OCI-LY1 (cell line): Measurements from ENCODE around the gene PTPN14.

Experiments used
- H2AFZ ChIP-seq: fragments of 200-600 bp; sonication (generic), shearing (Covaris generic); 2 replicates; pipeline ENCODE4 v1.6.0; 2014; ENCODE audit warnings: antibody characterized with exemption, mild to moderate bottlenecking, low read length
- H3F3A ChIP-seq: fragments of 200-600 bp; sonication (generic), shearing (Covaris generic); 2 replicates; pipeline ENCODE4 v1.6.0; 2014; ENCODE audit warnings: mild to moderate bottlenecking, antibody characterized with exemption, low read length, moderate library complexity; ENCODE audit not compliant: insufficient read depth
- H3K27ac ChIP-seq: fragments of 200-600 bp; sonication (generic); 2 replicates; pipeline ENCODE4 v1.5.1; 2014; ENCODE audit warnings: low read length, mixed run types, mild to moderate bottlenecking, low read depth; ENCODE audit not compliant: poor library complexity, severe bottlenecking
- H3K27me3 ChIP-seq: fragments of 200-600 bp; sonication (generic); 2 replicates; pipeline ENCODE4 v1.6.0; 2014; ENCODE audit warnings: antibody characterized with exemption, mild to moderate bottlenecking, low read length, moderate library complexity; ENCODE audit not compliant: insufficient read depth
- H3K36me3 ChIP-seq: fragments of 200-600 bp; sonication (generic); 2 replicates; pipeline ENCODE4 v1.6.1; 2014; ENCODE audit warnings: mild to moderate bottlenecking, antibody characterized with exemption, low read length, moderate library complexity, mixed read lengths; ENCODE audit not compliant: insufficient read depth
- H3K4me1 ChIP-seq: fragments of 200-600 bp; sonication (generic); 2 replicates; pipeline ENCODE4 v1.5.1; 2014; ENCODE audit warnings: mild to moderate bottlenecking, low read length, moderate library complexity; ENCODE audit not compliant: insufficient read depth, severe bottlenecking
- H3K4me2 ChIP-seq: fragments of 200-600 bp; sonication (generic), shearing (Covaris generic); 2 replicates; pipeline ENCODE4 v1.6.1; 2014; ENCODE audit warnings: low read length
- H3K4me3 ChIP-seq: fragments of 200-600 bp; sonication (generic); 2 replicates; pipeline ENCODE4 v1.5.1; 2014; ENCODE audit warnings: low read length, low read depth, mild to moderate bottlenecking, mixed read lengths; ENCODE audit not compliant: poor library complexity, severe bottlenecking
- H3K79me2 ChIP-seq: fragments of 200-600 bp; shearing (Covaris generic); 2 replicates; pipeline ENCODE4 v1.6.1; 2016; ENCODE audit warnings: mixed run types, low read length, mixed read lengths; ENCODE audit not compliant: insufficient read depth
- H3K9ac ChIP-seq: fragments of 200-600 bp; sonication (generic), shearing (Covaris generic); 2 replicates; pipeline ENCODE4 v1.6.1; 2014; ENCODE audit warnings: mild to moderate bottlenecking, low read length, mixed read lengths
- H3K9me2 ChIP-seq: fragments of 200-600 bp; sonication (generic), shearing (Covaris generic); 2 replicates; pipeline ENCODE4 v1.6.1; 2014; ENCODE audit warnings: low read depth, mild to moderate bottlenecking, low read length, mixed read lengths
- H3K9me3 ChIP-seq: fragments of 200-600 bp; shearing (Covaris generic); 2 replicates; pipeline ENCODE4 v1.6.1; 2014; ENCODE audit warnings: low read length, mixed read lengths
- H4K20me1 ChIP-seq: fragments of 200-600 bp; sonication (generic), shearing (Covaris generic); 2 replicates; pipeline ENCODE4 v1.6.0; 2016; ENCODE audit warnings: mild to moderate bottlenecking, low read length; ENCODE audit not compliant: insufficient read depth
- EZH2 ChIP-seq: fragments of 200-600 bp; sonication (generic), shearing (Covaris generic); IDR thresholded peaks from 2 replicates; pipeline ENCODE4 v1.8.0; 2017; ENCODE audit warnings: borderline replicate concordance, mixed run types, mild to moderate bottlenecking, antibody characterized with exemption, low read length, moderate library complexity, mixed read lengths
- TF ChIP-seq, protein P1 (sequence below): fragments of 200-600 bp; sonication (generic), shearing (Covaris generic); IDR thresholded peaks from 2 replicates; pipeline ENCODE4 v1.5.1; 2017; ENCODE audit warnings: mild to moderate bottlenecking, antibody characterized with exemption, low read length, moderate library complexity, mixed read lengths

Gene PTPN14

GRCh38 chr1:214318956-214319736, 232.3 kb downstream of the PTPN14 start:
- H3K4me2 ChIP-seq: no peak overlapping the region
- TF ChIP-seq, protein P1, sequence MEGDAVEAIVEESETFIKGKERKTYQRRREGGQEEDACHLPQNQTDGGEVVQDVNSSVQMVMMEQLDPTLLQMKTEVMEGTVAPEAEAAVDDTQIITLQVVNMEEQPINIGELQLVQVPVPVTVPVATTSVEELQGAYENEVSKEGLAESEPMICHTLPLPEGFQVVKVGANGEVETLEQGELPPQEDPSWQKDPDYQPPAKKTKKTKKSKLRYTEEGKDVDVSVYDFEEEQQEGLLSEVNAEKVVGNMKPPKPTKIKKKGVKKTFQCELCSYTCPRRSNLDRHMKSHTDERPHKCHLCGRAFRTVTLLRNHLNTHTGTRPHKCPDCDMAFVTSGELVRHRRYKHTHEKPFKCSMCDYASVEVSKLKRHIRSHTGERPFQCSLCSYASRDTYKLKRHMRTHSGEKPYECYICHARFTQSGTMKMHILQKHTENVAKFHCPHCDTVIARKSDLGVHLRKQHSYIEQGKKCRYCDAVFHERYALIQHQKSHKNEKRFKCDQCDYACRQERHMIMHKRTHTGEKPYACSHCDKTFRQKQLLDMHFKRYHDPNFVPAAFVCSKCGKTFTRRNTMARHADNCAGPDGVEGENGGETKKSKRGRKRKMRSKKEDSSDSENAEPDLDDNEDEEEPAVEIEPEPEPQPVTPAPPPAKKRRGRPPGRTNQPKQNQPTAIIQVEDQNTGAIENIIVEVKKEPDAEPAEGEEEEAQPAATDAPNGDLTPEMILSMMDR: no peak
- no peak for TF ChIP-seq EZH2

GRCh38 chr1:214318356-214318755, 233.0 kb downstream of the PTPN14 start:
- H3K4me2 ChIP-seq: no peak overlapping the region
- TF ChIP-seq, protein P1: no peak
- no peak for TF ChIP-seq EZH2
- H3K4me3 ChIP-seq: no peak overlapping the region

More at GRCh38 chr1:214318956-214319736, 232.3 kb downstream of the PTPN14 start:
- Histone ChIP-seq H3K27me3 (no peaks in the 10 kb centered on the region), H3K4me1 (no peaks in the 10 kb centered on the region), H3K9me2 (no peaks in the 10 kb centered on the region), H3K79me2 (no peaks in the 10 kb centered on the region), H3K9me3 (no peaks in the 10 kb centered on the region), H3K9ac (no peak overlapping the region), H3F3A (no peaks in the 10 kb centered on the region), H3K4me3 (no peak overlapping the region), H2AFZ (no peak overlapping the region), H3K36me3 (0 out of 2 replicates have a peak, but pooled peaks cover 4% of the 10 kb centered on the region), H3K27ac (no peak overlapping the region), H4K20me1 (no peaks in the 10 kb centered on the region)

GRCh38 chr1:214317734-214318133, 233.7 kb downstream of the PTPN14 start:
- Histone ChIP-seq H4K20me1 (no peaks in the 10 kb centered on the region), H3K27ac (no peak overlapping the region), H3F3A (no peaks in the 10 kb centered on the region), H3K4me1 (no peaks in the 10 kb centered on the region), H3K9me2 (no peaks in the 10 kb centered on the region), H2AFZ (no peak overlapping the region), H3K4me3 (no peak overlapping the region), H3K79me2 (no peaks in the 10 kb centered on the region), H3K27me3 (no peaks in the 10 kb centered on the region), H3K4me2 (no peak overlapping the region), H3K9me3 (no peaks in the 10 kb centered on the region), H3K9ac (no peak overlapping the region), H3K36me3 (0 out of 2 replicates have a peak, but pooled peaks cover 4% of the 10 kb centered on the region)
- TF ChIP-seq, protein P1: no peak; the same call in 1 of the 2 replicates
- no peak for TF ChIP-seq EZH2

More at GRCh38 chr1:214318356-214318755, 233.0 kb downstream of the PTPN14 start:
- Histone ChIP-seq H3K27me3 (no peaks in the 10 kb centered on the region), H3K9ac (no peak overlapping the region), H2AFZ (no peak overlapping the region), H3K79me2 (no peaks in the 10 kb centered on the region), H3K27ac (no peak overlapping the region), H3K4me1 (no peaks in the 10 kb centered on the region), H3F3A (no peaks in the 10 kb centered on the region), H3K9me2 (no peaks in the 10 kb centered on the region), H3K36me3 (0 out of 2 replicates have a peak, but pooled peaks cover 4% of the 10 kb centered on the region), H4K20me1 (no peaks in the 10 kb centered on the region), H3K9me3 (no peaks in the 10 kb centered on the region)
